ENCODE data around the gene AVP. TPM values are rescaled to one million over a fixed set of nuclear protein-coding genes. Genes with fewer than 3 reads are reported as not detected.

Gene AVP
- total and polyA plus RNA-seq, 8 donors = not detected

DNA sequence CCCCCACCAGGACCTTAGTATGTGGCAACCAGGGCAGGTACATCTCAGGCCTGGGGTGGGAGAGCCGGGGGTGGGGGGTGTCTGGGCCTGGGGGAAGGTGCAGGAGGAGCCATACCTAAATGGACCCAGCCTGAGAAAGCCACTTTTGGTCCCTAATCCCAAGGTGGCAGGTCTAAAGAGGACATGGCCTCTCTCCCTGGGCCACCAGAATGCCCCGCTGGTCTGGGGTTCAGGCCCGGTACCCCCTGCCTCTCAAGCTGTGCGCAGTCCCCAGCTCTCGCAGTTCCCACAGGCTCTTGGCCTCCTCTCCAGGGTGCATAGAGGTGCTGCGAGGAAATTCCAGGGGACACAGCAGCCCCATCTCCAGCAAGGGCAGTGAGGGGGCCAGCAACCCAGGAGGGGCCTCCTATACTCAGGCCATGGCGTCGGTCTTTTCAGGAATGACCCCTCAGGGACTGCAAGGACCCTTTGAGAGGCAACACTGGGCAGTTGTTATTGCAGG is 1.1 kb upstream of the AVP start:
- peaks cover 14 to 29% (median 24%) of the 10 kb centered on the region in 4 donors for H3K4me1 ChIP-seq
- H3K9me3 ChIP-seq = no peaks in the 10 kb centered on the region
- H3K27me3 ChIP-seq = peaks cover 0 to 67% (median 42%) of the 10 kb centered on the region in 3 donors
- DNase-seq = no peak
- H3K4me3 ChIP-seq = no peak overlapping the region
- 90 to 96% (median 94%) methylated on average over 5 to 8 of the region's 8 CpGs for WGBS, 5 donors
- H3K36me3 ChIP-seq = no peaks in the 10 kb centered on the region
- TF ChIP-seq POLR2A (IDR thresholded peaks at IDR 0.05) (no peak), POLR2AphosphoS5 (IDR thresholded peaks at IDR 0.05) (no peak), EP300 (IDR thresholded peaks at IDR 0.05) (no peak)
- TF ChIP-seq, protein P1, sequence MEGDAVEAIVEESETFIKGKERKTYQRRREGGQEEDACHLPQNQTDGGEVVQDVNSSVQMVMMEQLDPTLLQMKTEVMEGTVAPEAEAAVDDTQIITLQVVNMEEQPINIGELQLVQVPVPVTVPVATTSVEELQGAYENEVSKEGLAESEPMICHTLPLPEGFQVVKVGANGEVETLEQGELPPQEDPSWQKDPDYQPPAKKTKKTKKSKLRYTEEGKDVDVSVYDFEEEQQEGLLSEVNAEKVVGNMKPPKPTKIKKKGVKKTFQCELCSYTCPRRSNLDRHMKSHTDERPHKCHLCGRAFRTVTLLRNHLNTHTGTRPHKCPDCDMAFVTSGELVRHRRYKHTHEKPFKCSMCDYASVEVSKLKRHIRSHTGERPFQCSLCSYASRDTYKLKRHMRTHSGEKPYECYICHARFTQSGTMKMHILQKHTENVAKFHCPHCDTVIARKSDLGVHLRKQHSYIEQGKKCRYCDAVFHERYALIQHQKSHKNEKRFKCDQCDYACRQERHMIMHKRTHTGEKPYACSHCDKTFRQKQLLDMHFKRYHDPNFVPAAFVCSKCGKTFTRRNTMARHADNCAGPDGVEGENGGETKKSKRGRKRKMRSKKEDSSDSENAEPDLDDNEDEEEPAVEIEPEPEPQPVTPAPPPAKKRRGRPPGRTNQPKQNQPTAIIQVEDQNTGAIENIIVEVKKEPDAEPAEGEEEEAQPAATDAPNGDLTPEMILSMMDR (IDR thresholded peaks at IDR 0.05) = no peak
- intact Hi-C loops (cut with DNase I; ENCODE audit: low total_unique reads) = no loop called here
- no peak overlapping the region for H3K27ac ChIP-seq

DNA sequence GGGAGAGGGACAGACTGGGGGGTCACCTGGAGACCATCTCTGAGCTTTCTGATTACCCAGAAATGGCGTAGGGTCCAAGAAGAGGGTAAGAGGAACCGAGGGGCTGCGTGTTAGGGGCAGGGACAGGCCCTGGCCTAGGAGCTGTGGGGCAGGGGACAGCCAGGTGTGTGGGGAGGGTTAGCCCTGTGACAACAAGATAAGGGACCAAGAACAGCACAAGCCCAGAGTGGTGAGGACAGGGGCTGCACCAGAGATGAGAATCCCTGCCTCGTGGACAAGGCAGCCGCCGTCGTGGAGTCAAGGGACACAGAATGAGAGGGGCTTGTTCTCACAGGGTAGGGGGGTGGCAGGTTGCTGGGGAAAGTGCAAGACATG is 449 bp upstream of the AVP start:
- H3K27ac ChIP-seq = no peak overlapping the region
- H3K4me3 ChIP-seq = no peak overlapping the region
- DNase-seq = no peak
- H3K4me1 ChIP-seq = peaks cover 14 to 31% (median 24%) of the 10 kb centered on the region in 4 donors
- TF ChIP-seq POLR2AphosphoS5 (IDR thresholded peaks at IDR 0.05) = no peak
- TF ChIP-seq, protein P1 (IDR thresholded peaks at IDR 0.05) = no peak
- 80 to 92% (median 84%) methylated on average over 7 of the region's 7 CpGs for WGBS, 5 donors
- no peaks in the 10 kb centered on the region for H3K9me3 ChIP-seq
- no peaks in the 10 kb centered on the region for H3K36me3 ChIP-seq
- intact Hi-C loops (cut with DNase I; ENCODE audit: low total_unique reads) = no loop called here
- peaks cover 0 to 67% (median 42%) of the 10 kb centered on the region in 3 donors for H3K27me3 ChIP-seq

DNA sequence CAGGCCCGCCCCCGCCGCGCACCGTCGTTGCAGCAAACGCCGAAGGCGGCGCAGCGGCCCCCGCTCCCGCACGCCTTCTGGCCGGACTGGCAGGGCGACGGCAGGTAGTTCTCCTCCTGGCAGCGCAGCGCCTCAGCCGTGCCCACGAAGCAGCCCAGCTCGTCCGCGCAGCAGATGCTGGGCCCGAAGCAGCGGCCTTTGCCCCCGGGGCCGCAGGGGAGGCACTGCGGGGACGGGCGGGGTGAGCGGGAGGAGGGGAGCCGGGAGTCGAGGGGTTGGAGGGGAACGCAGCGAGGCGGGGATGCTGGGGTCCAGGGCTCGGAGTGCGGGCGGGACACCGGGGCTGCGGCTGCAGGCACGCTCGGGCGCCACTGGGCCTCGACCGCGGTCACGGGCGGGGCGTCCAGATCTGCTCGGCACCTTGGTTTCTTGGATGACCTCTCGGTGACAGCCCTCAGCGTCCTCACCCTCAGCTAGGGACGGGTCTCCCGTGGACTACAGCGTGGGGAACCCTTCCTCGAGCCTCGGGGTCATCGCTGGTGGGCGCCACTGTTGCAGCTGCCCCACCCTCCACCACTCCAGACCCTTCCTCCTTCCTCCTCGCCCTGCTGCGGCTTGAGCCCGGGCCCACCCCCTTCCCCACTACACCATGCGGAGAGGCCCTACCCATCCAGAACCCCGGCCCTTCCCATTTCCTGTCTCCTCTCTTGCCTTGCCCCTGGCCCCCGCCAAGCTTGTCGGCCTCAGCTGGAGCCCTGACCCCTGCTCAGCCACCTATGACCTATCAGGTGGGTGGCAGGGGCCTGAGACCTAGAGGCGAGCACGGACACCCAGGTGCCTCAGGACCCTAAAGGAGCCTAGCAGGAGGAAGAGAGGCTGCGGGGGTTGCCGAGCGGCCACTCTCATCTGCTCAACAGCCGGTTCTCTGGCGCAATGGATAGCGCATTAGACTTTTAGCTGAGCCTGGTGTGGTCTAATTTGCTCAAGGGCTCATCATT is 1.3 kb downstream of the AVP start:
- intact Hi-C loops (cut with DNase I; ENCODE audit: low total_unique reads) = no loop called here
- H3K36me3 ChIP-seq = no peaks in the 10 kb centered on the region
- peak overlapping the region; percentile 34 to 56 (median 41) for H3K4me3 ChIP-seq
- H3K27me3 ChIP-seq = peaks cover 0 to 68% (median 42%) of the 10 kb centered on the region in 3 donors
- TF ChIP-seq EP300 (IDR thresholded peaks at IDR 0.05) (no peak), POLR2AphosphoS5 (IDR thresholded peaks at IDR 0.05) (no peak), POLR2A (IDR thresholded peaks at IDR 0.05) (no peak)
- TF ChIP-seq, protein P1 (IDR thresholded peaks at IDR 0.05) = no peak
- 13 to 39% (median 18%) methylated on average over 27 to 76 of the region's 76 CpGs for WGBS, 5 donors
- H3K27ac ChIP-seq = no peak overlapping the region
- H3K4me1 ChIP-seq = peaks cover 14 to 31% (median 24%) of the 10 kb centered on the region in 4 donors
- H3K9me3 ChIP-seq = no peaks in the 10 kb centered on the region
- DNase-seq = peak in 1 of 2 donors; percentile 25

DNA sequence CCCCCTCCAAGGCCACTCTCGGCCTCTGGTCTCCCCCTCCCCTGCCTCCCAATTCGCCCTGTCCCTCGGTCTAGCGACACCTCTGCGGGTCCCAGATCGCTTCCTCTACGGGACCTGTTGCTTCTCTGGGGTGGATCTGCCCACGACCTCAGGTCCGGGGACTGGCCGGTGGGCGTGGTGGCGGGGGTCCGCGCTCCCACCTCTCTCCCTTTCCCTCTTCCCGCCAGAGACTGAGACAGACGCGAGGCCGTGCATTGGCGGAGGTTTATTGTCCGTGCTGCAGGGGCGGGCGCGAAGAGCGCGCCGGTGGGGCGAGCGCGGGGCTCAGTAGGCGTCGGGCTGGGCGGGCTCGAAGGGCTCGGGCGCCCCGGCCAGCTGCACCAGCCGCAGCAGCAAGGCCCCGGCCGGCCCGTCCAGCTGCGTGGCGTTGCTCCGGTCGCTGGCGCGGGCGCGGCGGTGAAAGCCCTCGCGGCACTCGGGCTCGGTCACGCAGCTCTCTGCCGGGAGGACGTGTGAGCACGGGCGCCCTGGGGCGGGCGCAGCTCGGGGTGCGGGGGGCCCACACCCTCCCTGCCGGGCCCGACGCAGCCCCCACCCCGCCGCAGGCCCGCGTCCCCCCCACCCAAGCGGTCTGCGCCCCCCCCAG is 2.1 kb downstream of the AVP start:
- TF ChIP-seq POLR2AphosphoS5 (IDR thresholded peaks at IDR 0.05) (no peak), EP300 (IDR thresholded peaks at IDR 0.05) (no peak)
- TF ChIP-seq, protein P1 (IDR thresholded peaks at IDR 0.05) = no peak
- Histone ChIP-seq H3K4me1 (peaks cover 14 to 31% (median 24%) of the 10 kb centered on the region in 4 donors), H3K4me3 (peak overlapping the region; percentile 34 to 56 (median 41)), H3K27ac (no peak overlapping the region), H3K36me3 (no peaks in the 10 kb centered on the region), H3K27me3 (peaks cover 0 to 69% (median 42%) of the 10 kb centered on the region in 3 donors), H3K9me3 (no peaks in the 10 kb centered on the region)
- peak in 1 of 2 donors; percentile 55 for DNase-seq
- 4 to 25% (median 7%) methylated on average over 13 to 70 of the region's 71 CpGs for WGBS, 5 donors
- intact Hi-C loops (cut with DNase I; ENCODE audit: low total_unique reads) = no loop called here

Data from stomach (tissue), 9 donors.